NCI-H774 (cell line): Measurements from ENCODE around the gene CNNM2.
A peak's percentile ranks its signal among the peaks of the same experiment; 100 is the strongest.
"Not testable (repeated sequence)": the region's sequence is repeated elsewhere in the genome, so short reads cannot be mapped to it uniquely, and the experiment has no call there.

Experiments used
- DNase-seq: peaks from one replicate; lab custom pipeline; 2025; lab: John Stamatoyannopoulos, UW

The CNNM2 gene

GRCh38 chr10:103040418-103040817 lies 122.3 kb downstream of the CNNM2 start:
- no peak for DNase-seq

DNA sequence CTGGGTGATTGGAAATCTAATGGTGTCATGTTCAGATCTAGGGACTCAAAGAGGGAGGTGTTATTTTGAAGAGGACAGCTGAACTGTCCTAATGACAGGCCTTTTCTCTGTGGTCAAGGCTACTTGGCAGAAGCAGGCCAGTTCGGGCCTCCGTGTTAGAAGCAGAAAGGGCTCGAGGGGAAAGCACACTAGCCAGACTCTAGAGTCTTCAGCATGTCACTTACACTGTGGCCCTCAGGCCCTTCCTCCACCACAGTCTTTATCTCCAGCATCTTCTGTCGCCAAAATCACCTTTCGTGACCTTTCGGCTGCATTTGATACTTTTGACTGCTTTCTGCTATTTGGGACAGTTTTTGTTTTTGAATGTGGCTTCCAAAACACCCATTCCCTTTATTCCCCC lies 123.3 kb downstream of the CNNM2 start:
- DNase-seq = no peak

- no peak for DNase-seq
These were observed 124.0 kb downstream of the CNNM2 start for GRCh38 chr10:103042129-103042528.

GRCh38 chr10:103042908-103043307 lies 124.8 kb downstream of the CNNM2 start:
- DNase-seq = no peak

GRCh38 chr10:103044942-103045489 lies 126.9 kb downstream of the CNNM2 start:
- DNase-seq = no peak

- no peak for DNase-seq
These were observed 127.9 kb downstream of the CNNM2 start for GRCh38 chr10:103045961-103046360.

- DNase-seq = no peak
These were observed 129.3 kb downstream of the CNNM2 start for GRCh38 chr10:103047381-103047780.

- DNase-seq = no peak
These were observed 131.1 kb downstream of the CNNM2 start for GRCh38 chr10:103049237-103049636.

DNA sequence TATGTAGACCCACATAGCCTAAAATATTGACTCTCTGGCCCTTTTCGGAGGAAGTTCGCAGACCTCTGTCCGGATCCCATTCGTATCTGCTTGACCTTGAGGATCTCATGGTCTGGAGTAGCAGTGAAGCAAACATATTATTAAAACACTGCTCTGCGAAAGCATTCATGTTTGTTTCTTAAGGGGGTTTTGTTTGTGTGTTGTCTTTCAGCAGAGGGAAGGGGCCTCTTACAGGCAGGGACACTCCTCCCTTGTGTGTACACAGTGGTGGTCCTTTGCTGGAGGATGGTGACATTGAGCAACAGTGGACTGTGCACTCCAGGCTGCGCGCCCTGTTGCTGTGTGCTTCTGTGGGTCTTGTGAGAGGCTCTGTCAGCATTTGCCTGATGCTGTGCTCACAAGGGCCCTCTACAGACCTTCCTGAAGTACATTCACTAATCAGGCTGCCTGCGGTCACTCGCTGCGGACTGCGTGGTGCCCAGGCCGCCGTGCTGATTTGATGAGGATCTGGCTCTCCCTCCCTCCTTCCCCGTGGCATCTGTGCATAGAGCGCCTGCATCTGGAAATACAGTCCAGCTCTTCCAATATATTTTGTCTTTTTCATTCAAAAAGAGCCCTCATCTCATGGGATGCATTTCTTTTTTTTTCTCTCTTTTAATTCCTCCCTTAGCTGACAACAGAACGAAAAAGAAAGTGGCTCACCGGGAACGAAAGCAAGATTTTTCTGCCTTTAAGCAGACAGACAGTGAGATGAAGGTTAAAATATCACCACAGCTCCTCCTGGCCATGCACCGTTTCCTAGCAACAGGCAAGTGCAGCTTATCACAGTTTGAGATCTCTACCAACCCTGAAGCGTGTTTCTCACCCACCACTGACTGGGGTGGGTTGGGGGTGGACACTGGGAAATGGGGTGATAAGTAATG lies 135.8 kb downstream of the CNNM2 start:
- DNase-seq = no peak

- DNase-seq = no peak
These were observed 136.5 kb downstream of the CNNM2 start for GRCh38 chr10:103054621-103055020.

GRCh38 chr10:103055105-103055504 lies 137.0 kb downstream of the CNNM2 start:
- DNase-seq = no peak

GRCh38 chr10:103058034-103058433 lies 139.9 kb downstream of the CNNM2 start:
- no peak for DNase-seq

DNA sequence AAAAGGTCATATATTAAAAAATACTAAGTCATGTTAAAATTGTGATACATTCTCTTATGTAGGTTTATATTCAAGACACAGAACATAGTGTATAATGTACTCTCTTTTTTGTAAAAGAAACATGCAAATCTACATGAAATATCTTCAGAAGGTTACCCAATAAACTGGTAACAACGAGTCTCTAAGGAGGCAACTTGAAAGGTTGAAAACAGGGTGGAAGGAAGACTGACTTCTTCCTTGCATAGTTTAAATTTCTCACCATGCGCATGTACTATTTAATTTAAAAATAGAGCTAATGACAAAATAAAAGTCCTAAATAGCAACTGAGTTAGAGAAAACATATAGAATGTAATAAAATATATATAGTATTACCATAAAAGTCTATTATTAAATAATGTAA lies 142.5 kb downstream of the CNNM2 start:
- no peak for DNase-seq

DNA sequence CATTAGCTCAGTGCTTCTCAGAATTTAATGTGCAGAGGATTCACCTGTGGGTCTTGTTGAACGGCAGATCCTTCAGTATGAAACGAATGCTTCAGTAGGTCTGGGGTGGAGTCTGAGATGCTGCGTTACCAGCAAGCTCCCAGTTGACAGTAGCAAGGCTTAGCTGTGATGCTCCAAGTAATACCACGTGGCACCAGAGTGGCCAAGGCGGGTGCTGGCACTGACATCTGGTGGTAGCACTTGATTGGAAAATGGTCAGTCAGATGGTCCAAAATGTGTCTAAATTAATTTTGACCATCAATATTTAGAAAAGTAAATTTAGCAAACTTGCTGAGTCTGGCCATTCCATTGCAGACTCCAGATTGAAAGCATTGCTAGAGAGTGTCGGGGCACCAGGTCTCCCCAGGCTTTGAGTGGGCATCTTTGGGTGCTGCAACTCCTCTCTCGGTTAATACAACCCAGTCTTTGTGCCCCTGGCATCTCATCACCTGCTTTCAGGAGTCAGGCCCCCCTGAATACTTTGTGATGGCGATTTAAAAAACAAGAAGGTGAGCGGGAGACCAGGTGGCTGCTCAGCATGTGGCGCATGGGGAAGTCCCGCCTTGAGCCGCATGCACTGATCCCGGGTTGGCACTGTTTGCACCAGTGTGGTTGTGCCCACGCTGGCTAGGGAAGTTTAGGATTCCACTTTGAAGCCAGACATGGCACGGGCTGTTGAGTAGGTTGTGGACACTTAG lies 144.9 kb downstream of the CNNM2 start:
- no peak for DNase-seq

- no peak for DNase-seq
These were observed 146.9 kb downstream of the CNNM2 start for GRCh38 chr10:103064956-103065355.

DNA sequence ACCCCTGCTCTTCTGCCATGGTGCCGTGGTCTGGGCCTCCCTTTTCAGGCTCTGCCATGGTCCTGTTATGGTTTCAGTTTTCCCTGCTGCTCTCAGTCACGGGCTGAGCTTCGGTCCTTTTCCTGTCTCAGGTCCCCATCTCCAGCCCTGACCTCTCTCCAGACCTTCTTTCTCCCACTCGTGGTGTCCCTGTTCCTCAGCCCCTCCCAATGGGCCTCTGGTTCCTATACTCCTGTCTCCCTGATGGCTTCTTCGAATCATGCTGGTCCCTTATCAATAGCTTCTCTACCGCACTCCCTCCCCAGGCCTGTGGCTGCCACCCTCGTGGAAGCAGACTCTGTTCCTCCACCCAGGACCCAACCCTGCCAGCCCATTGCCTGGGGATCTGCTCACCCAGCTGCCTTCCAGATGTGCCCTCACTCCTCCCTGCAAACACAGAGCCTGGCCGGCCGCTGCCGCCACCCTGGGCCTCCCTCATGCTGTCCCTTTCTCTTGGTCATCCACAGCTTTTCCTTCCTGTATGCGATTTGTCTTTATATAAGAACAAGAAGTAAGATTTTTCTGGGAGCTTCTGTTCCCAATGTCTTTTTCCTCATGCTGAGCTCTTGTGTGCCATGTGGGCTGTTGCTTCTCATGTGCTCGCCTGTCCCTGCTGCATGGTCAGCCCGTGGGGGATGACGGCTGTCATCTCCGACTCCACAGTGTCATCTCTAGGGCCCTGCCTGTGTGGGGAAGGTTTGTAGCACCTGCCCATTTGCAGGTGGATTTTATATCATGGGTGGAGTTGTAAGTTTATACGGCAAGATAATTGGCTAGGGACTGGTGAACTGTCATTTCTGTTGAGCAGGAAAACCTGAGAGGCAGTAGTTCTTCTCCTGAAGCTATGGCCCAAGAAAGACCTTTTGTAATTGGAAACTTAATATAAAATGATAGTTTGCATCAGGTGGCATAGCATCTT lies 148.3 kb downstream of the CNNM2 start:
- no peak for DNase-seq

DNA sequence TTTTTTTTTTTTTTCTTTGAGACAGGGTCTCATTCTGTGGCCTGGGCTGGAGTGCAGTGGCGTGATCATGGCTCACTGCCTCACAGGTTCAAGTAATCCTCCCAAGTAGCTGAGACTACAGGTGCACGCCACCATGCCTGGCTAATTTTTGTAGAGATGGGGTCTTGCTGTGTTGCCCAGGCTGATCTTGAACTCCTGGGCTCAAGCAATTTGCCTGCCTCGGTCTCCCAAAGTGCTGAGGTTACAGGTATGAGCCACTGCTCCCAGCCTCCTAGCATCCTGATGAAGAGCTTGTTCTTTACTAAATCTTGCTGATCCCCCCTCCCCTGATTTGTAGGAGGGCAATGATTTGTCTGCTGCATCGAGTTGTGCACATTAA lies 149.0 kb downstream of the CNNM2 start:
- DNase-seq = not testable (repeated sequence)

GRCh38 chr10:103067484-103067883 lies 149.4 kb downstream of the CNNM2 start:
- DNase-seq = no peak

GRCh38 chr10:103067956-103068355 lies 149.9 kb downstream of the CNNM2 start:
- no peak for DNase-seq

DNA sequence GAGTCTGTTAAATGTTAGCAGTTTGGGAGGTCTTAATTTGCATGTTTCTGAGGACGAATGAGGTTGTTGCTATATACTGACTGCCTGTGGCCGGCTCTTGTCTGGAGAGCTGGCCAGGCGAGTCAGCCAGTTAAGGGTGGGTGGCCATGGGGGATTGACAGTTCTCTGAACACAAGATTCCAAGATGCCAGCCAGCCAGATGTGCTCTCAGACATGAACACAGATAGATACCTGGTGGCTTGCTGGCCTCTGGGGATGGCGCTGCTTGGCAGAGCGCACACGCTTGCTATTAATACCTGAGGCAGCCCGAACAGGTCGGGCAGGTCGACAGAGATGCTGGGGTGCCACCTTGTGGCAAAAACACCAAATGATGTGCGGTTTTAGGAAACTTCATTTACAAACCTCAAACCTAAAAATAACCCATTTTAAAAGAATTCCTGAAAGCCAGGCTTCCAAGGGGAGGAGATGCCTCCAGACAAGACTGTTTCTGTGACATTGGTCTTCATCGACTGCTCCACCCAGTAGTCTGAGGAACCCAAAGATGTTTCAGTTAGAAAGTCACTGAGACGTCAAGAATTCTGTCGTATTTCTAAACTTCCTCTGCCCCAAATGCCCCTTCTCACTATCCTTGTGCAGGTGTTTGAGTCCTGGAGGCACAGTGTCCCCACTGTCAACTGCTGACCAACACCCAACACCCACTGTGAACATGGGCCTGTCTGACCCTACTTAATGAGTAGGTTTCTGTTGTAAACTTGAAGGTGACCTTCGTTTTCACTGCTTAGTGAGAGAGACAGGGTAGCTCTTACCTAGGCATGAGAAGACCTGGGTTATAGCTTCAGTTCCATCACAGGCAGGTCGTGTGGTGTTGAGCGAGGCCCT lies 151.6 kb downstream of the CNNM2 start:
- DNase-seq = peak; percentile 19

- no peak for DNase-seq
These were observed 154.2 kb downstream of the CNNM2 start for GRCh38 chr10:103072276-103072675.
